HG02852 (cell line): ENCODE data around the gene ARPIN.
"Not testable (repeated sequence)": the region's sequence is repeated elsewhere in the genome, so short reads cannot be mapped to it uniquely, and the experiment has no call there.

Experiments used
- ATAC-seq: cut with Tn5 transposase; IDR thresholded peaks from one replicate; pipeline ENCODE4 v1.9.1; 2021; ENCODE audit warnings: mild to moderate bottlenecking, moderate library complexity; ENCODE audit not compliant: unreplicated experiment

ARPIN gene

DNA sequence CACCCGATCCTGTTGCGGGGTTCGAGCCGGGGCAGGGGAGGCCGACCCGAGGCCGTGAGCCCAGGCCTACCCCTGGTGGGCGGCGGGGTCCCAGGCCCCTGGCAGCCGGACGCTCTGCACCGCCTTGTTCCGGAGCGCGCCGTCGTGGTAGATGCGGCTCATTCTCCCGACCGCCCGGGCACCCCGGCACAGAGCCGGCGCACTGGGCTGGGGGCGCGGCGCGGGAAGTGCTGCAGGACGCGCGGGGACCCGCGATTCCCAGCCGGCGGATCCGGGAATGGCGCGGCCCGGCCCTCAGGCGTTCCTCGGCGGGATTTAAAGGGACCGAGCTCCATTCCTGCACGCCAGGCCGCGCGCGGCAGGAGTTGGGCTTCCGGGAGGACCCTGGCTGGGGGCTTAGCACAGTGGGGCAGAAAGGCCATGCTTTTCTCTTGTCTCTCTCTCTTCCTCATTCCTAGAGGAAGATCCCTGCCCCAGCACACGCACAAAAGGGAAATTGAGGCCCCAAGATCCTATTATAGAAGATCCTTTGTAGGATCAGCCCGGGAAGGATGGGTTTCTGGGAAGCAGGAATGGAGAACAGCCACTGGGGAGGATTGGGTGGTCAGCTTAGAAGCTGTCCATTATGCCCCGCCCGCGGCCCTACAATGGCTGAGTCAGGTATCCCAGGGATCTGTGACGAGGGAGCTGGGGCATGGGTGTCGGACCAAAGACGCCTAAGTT, at the start of gene ARPIN:
TSS of gene ARPIN (minus strand) at position 279 of the 723 bp plus-strand sequence. CDS start at position 162, 117 bp downstream.
- ATAC-seq, result no peak

DNA sequence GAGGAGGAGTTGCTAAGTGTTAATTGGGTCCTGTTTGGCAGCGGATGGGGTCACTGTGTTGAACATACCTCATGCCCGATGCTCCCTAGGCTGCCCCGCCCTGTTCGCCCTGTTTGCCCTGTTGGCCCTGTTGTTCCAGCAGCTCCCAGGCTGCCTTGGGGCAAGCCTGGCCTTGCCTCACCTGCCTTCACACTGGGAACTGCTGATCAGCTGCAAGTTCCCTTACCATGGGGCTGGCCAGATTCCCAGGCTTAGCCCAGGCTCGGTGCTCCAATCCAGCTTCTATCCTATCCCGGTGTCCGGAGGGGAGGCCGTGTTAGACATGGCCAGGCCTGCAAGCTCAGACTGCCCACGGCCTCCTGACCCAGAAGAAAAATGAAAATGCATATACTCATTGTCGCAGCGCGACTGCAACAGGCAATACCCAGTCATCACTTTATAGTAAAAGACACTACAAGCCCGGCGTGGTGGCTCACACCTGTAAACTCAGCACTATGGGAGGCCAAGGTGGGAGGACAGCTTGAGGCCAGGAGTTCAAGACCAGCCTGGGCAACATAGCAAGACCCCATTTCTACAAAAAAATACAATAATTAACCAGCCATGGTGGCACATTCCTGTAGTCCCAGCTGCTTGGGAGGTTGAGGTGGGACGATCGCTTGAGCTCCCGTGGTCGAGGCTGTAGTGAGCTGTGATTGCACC, 45.5 kb upstream of the ARPIN start:
- ATAC-seq, result no peak

- not testable (repeated sequence) for ATAC-seq
These were observed 42.8 kb upstream of the ARPIN start for GRCh38 chr15:89955449-89955998.

DNA sequence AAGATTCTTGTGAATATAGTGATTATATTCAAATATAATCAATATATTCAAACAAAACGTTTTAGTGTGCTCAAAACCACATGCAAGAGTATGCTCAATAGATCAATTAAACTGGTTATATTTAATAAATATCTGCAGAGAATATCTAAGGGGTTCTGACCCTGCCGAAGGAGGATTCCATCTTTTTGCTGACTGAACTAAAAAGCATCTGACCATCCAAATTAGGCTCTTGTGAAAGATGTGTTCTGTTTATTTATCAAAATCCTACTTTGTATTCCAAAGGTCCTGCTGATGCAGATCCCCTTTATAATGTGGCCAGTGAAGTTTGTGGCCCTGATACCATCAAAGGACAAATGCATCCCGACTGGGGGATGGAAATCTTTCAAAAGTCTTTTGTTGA, 41.8 kb upstream of the ARPIN start:
- ATAC-seq, result no peak

DNA sequence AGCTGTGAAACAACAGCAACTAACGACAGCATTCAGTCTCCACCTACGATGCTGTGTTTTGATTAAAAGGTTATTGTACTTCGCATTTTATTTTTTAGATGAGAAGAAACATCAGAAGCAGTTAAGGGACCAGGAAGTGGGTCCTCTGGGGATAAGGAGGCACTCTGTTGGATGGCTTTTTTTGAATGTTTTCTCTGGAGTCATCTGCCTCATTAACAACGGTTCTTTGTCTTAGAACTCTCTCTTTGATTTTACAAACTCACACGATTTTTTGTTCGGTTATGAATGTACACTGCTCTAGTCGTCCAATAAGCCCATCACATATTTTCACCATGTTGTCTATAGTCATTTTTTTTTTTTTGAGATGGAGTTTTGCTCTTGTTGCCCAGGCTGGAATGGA, 36.0 kb upstream of the ARPIN start:
- ATAC-seq, result no peak

GRCh38 chr15:89947385-89947784, 34.6 kb upstream of the ARPIN start:
- ATAC-seq, result no peak

- ATAC-seq, result no peak
These were observed 34.0 kb upstream of the ARPIN start for GRCh38 chr15:89946681-89947299.

DNA sequence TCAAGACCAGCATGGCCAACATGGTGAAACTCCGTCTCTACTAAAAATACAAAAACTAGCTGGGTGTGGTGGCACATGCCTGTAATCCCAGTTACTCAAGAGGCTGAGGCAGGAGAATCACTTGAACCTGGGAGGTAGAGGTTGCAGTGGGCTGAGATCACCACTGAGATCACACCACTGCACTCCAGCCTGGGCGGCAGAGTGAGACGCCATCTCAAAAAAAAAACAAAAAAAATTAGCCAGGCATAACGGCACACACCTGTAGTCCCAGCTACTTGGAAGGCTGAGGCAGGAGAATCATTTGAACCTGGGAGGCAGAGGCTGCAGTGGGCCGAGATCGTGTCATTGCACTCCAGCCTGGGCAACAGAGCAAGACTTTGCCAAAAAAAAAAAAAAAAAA, 31.0 kb upstream of the ARPIN start:
- not testable (repeated sequence) for ATAC-seq

GRCh38 chr15:89939910-89940309, 27.2 kb upstream of the ARPIN start:
- no peak for ATAC-seq

DNA sequence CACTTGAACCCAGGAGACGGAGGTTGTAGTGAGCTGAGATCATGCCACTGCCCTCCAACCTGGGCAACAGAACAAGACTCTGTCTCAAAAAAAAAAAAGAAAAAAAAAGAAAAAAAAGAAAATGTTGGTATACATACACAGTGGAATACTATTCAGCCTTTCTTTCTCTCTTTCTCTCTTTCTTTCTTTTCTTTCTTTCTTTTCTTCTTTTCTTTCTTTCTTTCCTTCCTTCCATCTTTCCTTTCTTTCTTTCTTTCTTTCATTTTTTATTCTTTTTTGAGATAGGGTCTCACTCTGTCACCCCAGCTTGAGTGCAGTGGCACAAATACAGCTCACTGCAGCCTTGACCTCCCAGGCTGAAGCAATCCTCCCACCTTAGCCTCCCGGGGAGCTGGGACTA, 26.6 kb upstream of the ARPIN start:
- not testable (repeated sequence) for ATAC-seq

- no peak for ATAC-seq
These were observed 24.9 kb upstream of the ARPIN start for GRCh38 chr15:89937365-89938350.

GRCh38 chr15:89936786-89937265, 24.1 kb upstream of the ARPIN start:
- ATAC-seq, result no peak

- ATAC-seq, result no peak
These were observed 23.5 kb upstream of the ARPIN start for GRCh38 chr15:89936051-89936785.

DNA sequence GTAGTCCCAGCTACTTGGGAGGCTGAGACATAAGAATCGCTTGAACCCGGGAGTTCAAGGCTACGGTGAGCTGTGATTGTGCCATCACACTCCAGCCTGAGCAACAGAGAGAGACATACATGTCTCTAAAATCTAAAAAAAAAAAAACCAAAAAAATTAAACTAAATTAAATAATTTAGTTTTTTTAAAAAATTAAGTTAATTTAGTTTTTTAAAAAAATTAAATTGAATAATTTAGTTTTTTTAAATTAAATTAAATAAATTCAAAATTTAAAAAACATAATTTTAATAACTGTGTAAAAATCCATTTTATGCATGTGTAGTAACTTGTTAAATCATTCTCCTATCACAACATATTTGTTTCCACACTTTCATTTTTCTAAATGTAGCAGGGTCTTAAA, 20.1 kb upstream of the ARPIN start:
- ATAC-seq, result no peak

DNA sequence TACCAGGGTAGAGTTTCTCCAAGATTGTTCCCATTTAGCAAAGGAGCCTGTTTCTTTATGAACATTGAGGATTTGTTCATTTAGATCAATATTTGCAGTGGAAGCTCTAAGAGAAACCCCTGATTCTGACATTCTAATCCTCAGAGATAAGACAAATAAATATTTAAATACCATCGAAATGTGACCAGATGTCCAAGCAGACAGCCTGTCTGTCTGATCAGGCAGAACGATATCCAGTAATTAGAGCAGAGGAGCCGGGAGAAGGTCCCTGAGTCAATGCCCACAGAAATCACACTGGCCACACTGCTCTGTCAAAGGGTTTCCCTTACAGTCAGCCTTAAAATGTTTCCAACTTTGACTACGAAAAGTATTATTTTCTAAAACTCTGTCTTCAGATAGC, 15.7 kb upstream of the ARPIN start:
- ATAC-seq, result no peak

DNA sequence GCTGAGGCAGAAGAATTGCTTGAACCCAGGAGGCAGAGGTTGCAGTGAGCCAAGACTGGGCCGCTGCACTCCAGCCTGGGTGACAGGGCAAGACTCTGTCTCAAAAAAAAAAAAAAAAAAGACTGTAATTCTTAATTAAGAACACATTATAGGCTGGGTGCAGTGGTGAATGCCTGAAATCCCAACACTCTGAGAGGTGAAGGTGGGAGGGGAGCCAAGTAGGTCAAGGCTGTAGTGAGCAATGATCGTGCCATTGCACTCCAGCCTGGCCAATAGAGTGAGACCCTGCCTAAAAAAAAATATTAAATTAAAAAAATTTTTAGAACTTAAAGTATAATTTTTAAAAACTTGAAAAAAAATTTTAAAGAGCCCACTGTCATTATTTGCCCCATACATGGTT, 13.4 kb upstream of the ARPIN start:
- ATAC-seq, result no peak

- no peak for ATAC-seq
These were observed 4.8 kb upstream of the ARPIN start for GRCh38 chr15:89917442-89918101.

GRCh38 chr15:89916660-89917059, 3.9 kb upstream of the ARPIN start:
- ATAC-seq, result no peak

- no peak for ATAC-seq
These were observed 543 bp downstream of the ARPIN start for GRCh38 chr15:89912145-89912673.
